Right cardiac atrium (tissue), 5 donors: ENCODE data around the gene LRRC1. TPM values are rescaled to one million over a fixed set of nuclear protein-coding genes. Genes with fewer than 3 reads are reported as not detected.

Source experiments
- ATAC-seq, 2 donors: fragments of 200-7000 bp; cut with Tn5 transposase; one replicate each; pipeline versions ENCODE4 v1.8.0 to v1.9.1; 2020; ENCODE audit warnings: moderate library complexity in 2 of 2, mild to moderate bottlenecking in 1 of 2
- DNase-seq, 3 donors: peaks; one replicate each; pipeline ENCODE4 v3.0.0-alpha.2; 2020
- H3K27ac ChIP-seq: one replicate; pipeline ENCODE4 v1.5.1; 2013; ENCODE audit warnings: mild to moderate bottlenecking, low read length, control low read depth, moderate library complexity
- H3K27me3 ChIP-seq: one replicate; pipeline ENCODE4 v1.6.1; 2013; ENCODE audit not compliant: control insufficient read depth, insufficient read depth
- H3K4me1 ChIP-seq: one replicate; pipeline ENCODE4 v1.6.1; 2013; ENCODE audit warnings: low read length; ENCODE audit not compliant: control insufficient read depth, insufficient read depth
- H3K4me3 ChIP-seq: one replicate; pipeline ENCODE4 v1.5.1; 2013; ENCODE audit warnings: low read length, control low read depth
- H3K9me3 ChIP-seq: one replicate; pipeline ENCODE4 v1.6.1; 2013; ENCODE audit warnings: low read length; ENCODE audit not compliant: control insufficient read depth
- WGBS: extraction: QIAGEN DNeasy Blood & Tissue Kit; methylation state at CpG from one replicate; pipeline ENCODE4 v1.1.7; 2013; 5-methylcytosine and 5-hydroxymethylcytosine counted together
- intact Hi-C, 4 donors: fragments of 100-400 bp; cut with DNase I; formaldehyde crosslinking; loops; one replicate each; pipeline versions ENCODE4 v1.11.0 to v1.14.0; 2022 to 2023
- polyA plus RNA-seq: library from polyadenylated mRNA; stranded (reverse); fragments of 200-250 nt; gene quantifications from one replicate; pipeline ENCODE4 v1.2.3, GENCODE V29; 2013
- total RNA-seq, 4 donors: library from RNA; stranded (reverse); fragmentation: NEBNext Ultra II Directional; extraction: Animal tissue kit (Norgen Biotek cat#: 25700); gene quantifications; one replicate each; pipeline ENCODE4 v1.2.1, GENCODE V29; 2021
- donor health status: healthy with polysubstance abuse.
- donor health status: DM: no; HTN: yes; CAD: no.
- donor health status: DM: no; HTN: no; CAD: no.
- donor health status: DM: no; HTN: yes; CAD: no; lungs with severe emphysema.
- donor health status: DM: yes; HTN: yes; CAD: no.

Gene LRRC1
- total and polyA plus RNA-seq, 5 donors: 1.9 to 3.6 (median 3.2) TPM

GRCh38 chr6:53926505-53926904 lies 131.7 kb downstream of the LRRC1 start:
- Histone ChIP-seq H3K4me3 (no peak overlapping the region), H3K9me3 (no peaks in the 10 kb centered on the region), H3K27me3 (no peaks in the 10 kb centered on the region)

GRCh38 chr6:53928641-53929040 lies 133.8 kb downstream of the LRRC1 start:
- WGBS: 15% methylated on average over 1 of the region's 1 CpG
- ATAC-seq: no peak
- no peak overlapping the region for H3K4me3 ChIP-seq
- no peaks in the 10 kb centered on the region for H3K27me3 ChIP-seq
- DNase-seq: no peak
- no peak overlapping the region for H3K27ac ChIP-seq
- intact Hi-C loops: no loop called here
- H3K9me3 ChIP-seq: no peaks in the 10 kb centered on the region
- peaks cover 2% of the 10 kb centered on the region for H3K4me1 ChIP-seq

More at GRCh38 chr6:53926505-53926904, 131.7 kb downstream of the LRRC1 start:
- 91% methylated on average over 2 of the region's 2 CpGs for WGBS
- Histone ChIP-seq H3K4me1 (peaks cover 2% of the 10 kb centered on the region), H3K27ac (no peak overlapping the region)
- intact Hi-C loops: no loop called here
- DNase-seq (no peak), ATAC-seq (no peak)

GRCh38 chr6:53929041-53929820 lies 134.4 kb downstream of the LRRC1 start:
- Histone ChIP-seq H3K27me3 (no peaks in the 10 kb centered on the region), H3K9me3 (no peaks in the 10 kb centered on the region), H3K4me1 (peaks cover 2% of the 10 kb centered on the region), H3K27ac (no peak overlapping the region), H3K4me3 (no peak overlapping the region)
- no peak for ATAC-seq
- no peak for DNase-seq
- intact Hi-C loops: no loop called here
- 86% methylated on average over 4 of the region's 4 CpGs for WGBS

GRCh38 chr6:53929821-53930120 lies 135.0 kb downstream of the LRRC1 start:
- intact Hi-C loops: no loop called here
- Histone ChIP-seq H3K4me1 (peaks cover 2% of the 10 kb centered on the region), H3K27me3 (no peaks in the 10 kb centered on the region), H3K27ac (no peak overlapping the region), H3K9me3 (no peaks in the 10 kb centered on the region), H3K4me3 (no peak overlapping the region)
- no peak for ATAC-seq
- 96% methylated on average over 6 of the region's 6 CpGs for WGBS
- no peak for DNase-seq

GRCh38 chr6:53930330-53930729 lies 135.5 kb downstream of the LRRC1 start:
- intact Hi-C loops: no loop called here
- no peak for ATAC-seq
- Histone ChIP-seq H3K27ac (no peak overlapping the region), H3K9me3 (no peaks in the 10 kb centered on the region), H3K4me1 (peaks cover 2% of the 10 kb centered on the region), H3K4me3 (no peak overlapping the region), H3K27me3 (no peaks in the 10 kb centered on the region)
- DNase-seq: no peak
- WGBS: 50% methylated on average over 1 of the region's 1 CpG

- intact Hi-C loops: no loop called here
- H3K4me3 ChIP-seq: no peak overlapping the region
- ATAC-seq (no peak), DNase-seq (no peak)
- H3K27me3 ChIP-seq: no peaks in the 10 kb centered on the region
- 74% methylated on average over 3 of the region's 3 CpGs for WGBS
- no peaks in the 10 kb centered on the region for H3K9me3 ChIP-seq
- H3K4me1 ChIP-seq: no peaks in the 10 kb centered on the region
- no peak overlapping the region for H3K27ac ChIP-seq
Observed at GRCh38 chr6:53931086-53931485, 136.3 kb downstream of the LRRC1 start.

GRCh38 chr6:53932516-53932915 lies 137.7 kb downstream of the LRRC1 start:
- Histone ChIP-seq H3K27me3 (no peaks in the 10 kb centered on the region), H3K9me3 (no peaks in the 10 kb centered on the region), H3K4me3 (no peak overlapping the region), H3K27ac (no peak overlapping the region), H3K4me1 (no peaks in the 10 kb centered on the region)
- intact Hi-C loops: no loop called here
- ATAC-seq (no peak), DNase-seq (no peak)
- WGBS: 91% methylated on average over 2 of the region's 2 CpGs

GRCh38 chr6:53934023-53934422 lies 139.2 kb downstream of the LRRC1 start:
- no peaks in the 10 kb centered on the region for H3K9me3 ChIP-seq
- no peak for DNase-seq
- H3K27me3 ChIP-seq: no peaks in the 10 kb centered on the region
- H3K4me3 ChIP-seq: no peak overlapping the region
- intact Hi-C loops: no loop called here
- H3K4me1 ChIP-seq: peaks cover 3% of the 10 kb centered on the region
- no peak for ATAC-seq
- no peak overlapping the region for H3K27ac ChIP-seq
- 94% methylated on average over 6 of the region's 6 CpGs for WGBS

GRCh38 chr6:53937461-53937860 lies 142.7 kb downstream of the LRRC1 start:
- intact Hi-C loops: no loop called here

GRCh38 chr6:53938810-53939209 lies 144.0 kb downstream of the LRRC1 start:
- intact Hi-C loops: no loop called here
- 46% methylated on average over 1 of the region's 1 CpG for whole genome bisulfite sequencing
- Histone ChIP-seq H3K27me3 (no peaks in the 10 kb centered on the region), H3K27ac (no peak overlapping the region), H3K4me3 (no peak overlapping the region), H3K9me3 (no peaks in the 10 kb centered on the region), H3K4me1 (peaks cover 3% of the 10 kb centered on the region)
- no peak for DNase-seq
- ATAC-seq: no peak

More at GRCh38 chr6:53937461-53937860, 142.7 kb downstream of the LRRC1 start:
- no peaks in the 10 kb centered on the region for H3K9me3 ChIP-seq
- ATAC-seq (no peak), DNase-seq (no peak)
- no peak overlapping the region for H3K4me3 ChIP-seq
- WGBS: 47% methylated on average over 4 of the region's 4 CpGs
- H3K27ac ChIP-seq: no peak overlapping the region
- H3K4me1 ChIP-seq: peaks cover 3% of the 10 kb centered on the region
- no peaks in the 10 kb centered on the region for H3K27me3 ChIP-seq

GRCh38 chr6:53939830-53940229 lies 145.0 kb downstream of the LRRC1 start:
- DNase-seq (no peak), ATAC-seq (no peak)
- no peak overlapping the region for H3K4me3 ChIP-seq
- WGBS: 85% methylated on average over 3 of the region's 3 CpGs
- H3K4me1 ChIP-seq: peaks cover 3% of the 10 kb centered on the region
- intact Hi-C loops: loop anchor here in 1 of 4 donors (5.0 kb wide), 1 partner anchor 143 kb away; the partner anchor contains the start of gene LRRC1
- no peaks in the 10 kb centered on the region for H3K9me3 ChIP-seq
- no peaks in the 10 kb centered on the region for H3K27me3 ChIP-seq
- H3K27ac ChIP-seq: no peak overlapping the region
